ENCODE data around the gene TAAR8.
A peak's percentile ranks its signal among the peaks of the same experiment; 100 is the strongest.
"Not testable (repeated sequence)": the region's sequence is repeated elsewhere in the genome, so short reads cannot be mapped to it uniquely, and the experiment has no call there.

Gene TAAR8, protein sequence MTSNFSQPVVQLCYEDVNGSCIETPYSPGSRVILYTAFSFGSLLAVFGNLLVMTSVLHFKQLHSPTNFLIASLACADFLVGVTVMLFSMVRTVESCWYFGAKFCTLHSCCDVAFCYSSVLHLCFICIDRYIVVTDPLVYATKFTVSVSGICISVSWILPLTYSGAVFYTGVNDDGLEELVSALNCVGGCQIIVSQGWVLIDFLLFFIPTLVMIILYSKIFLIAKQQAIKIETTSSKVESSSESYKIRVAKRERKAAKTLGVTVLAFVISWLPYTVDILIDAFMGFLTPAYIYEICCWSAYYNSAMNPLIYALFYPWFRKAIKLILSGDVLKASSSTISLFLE

DNA sequence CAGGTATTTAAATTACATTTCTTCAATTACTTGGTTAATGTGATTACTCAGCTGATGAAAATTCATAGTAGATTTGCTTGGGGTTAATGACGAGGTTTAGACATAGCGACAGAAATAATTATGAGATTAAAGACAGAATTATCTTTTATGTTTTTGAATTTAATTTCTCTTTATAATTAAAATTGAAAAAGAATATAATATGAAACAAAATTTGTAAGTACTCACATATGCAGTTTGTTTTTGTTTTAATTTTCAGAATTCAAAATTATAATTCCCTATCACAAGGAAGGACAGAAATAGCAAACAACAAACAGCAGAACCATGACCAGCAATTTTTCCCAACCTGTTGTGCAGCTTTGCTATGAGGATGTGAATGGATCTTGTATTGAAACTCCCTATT, at the start of gene TAAR8:
TSS of gene TAAR8 (plus strand) at position 301 of the 400 bp plus-strand sequence. CDS start at position 322, 21 bp downstream.
- no peak for DNase-seq (ENCODE audit: low read depth in 2 of 2)

DNA sequence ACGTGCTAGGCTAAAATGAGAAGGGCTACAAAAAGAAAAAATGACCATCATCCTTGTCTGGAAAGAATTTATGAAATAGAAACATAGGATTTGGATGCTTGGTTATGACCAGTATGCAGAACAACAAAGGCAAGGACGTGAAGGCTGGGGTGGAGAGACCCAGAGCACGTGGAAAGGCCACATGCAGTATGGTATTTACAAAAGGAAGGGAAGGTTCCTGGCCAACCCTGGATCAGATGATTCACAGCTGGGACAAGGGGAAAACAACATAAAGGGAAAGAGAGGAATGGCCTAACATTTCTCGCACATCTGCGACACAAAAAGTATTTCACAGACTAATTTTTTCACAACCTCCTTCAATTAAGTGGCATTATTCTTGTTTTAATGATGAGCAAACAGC, 47.7 kb upstream of the TAAR8 start:
- DNase-seq (ENCODE audit: low read depth in 2 of 2) = no peak

DNA sequence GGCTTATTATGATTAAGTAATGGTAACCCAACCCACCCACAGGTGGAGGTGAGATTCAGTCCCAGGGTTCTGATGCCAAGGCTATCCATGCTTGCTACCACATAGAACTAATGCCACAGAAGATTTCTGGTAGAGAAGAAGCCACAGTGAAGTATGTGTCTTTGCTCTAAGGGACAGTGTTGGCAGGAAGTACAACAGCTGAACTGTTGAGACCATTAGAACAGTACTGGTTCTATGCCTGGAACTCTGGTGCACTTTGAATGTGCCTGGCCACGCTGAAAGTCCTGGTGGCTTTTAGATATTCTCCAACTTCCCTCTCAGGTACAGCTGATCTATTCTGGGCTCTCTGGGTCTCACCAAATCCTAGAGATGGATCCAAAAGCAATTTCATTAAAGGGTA, 47.3 kb upstream of the TAAR8 start:
- no peak for DNase-seq (ENCODE audit: low read depth in 2 of 2)

DNA sequence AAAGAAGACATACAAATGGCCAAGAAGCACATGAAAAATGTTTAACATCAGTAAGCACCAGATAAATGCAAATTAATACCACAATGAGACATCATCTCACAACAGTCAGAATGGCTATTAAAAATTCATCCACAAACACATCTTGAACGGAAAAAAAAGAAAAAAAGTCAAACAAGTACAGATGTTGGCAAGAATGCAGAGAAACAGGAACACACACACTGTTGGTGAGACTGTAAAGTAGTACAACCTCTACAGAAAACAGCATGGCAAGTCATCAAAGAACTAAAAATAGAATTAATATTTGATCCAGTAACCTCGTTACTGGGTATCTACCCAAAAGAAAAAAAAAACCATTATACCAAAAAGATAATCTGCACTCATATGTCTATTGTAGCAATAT, 46.0 kb upstream of the TAAR8 start:
- DNase-seq (ENCODE audit: low read depth in 2 of 2) = no peak

DNA sequence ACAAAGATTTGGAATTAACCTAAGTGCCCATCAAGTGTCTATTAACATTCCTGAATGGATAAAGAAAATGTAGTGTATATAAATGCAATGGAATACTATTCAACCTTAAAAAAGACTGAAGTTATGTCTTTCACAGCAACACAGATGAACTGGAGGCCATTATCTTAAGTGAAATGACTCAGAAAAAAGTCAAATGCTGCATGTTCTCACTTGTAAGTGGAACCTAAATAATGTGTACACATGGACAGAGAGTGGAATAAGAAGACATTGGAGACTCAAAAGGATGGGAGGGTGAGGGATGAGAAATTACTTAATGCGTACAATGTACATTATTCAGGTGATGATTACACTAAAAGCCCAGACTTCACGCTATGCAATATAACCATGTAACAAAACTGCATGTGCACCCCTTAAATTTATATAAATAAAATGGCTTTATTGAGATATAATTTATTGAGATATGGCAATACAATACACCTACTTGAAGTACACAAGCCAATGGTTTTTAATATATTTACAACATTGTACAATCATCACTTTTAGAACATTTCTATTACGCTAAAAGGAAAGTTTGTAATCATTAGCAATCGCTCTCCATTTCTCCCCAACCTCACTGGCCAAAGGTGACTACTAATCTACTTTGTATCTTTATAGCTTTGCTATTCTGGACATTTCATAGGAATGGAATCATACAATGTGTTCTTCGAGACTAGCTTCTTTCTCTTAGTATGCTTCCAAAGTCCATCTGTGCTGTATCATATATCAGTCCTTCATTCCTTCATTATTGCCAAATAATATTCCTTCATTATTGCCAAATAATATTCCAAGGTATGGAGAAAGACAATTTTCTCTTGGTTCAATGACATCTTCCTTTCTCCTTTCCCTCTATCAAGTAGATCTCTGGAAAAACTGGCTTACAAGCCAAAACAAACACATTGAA, 45.3 kb upstream of the TAAR8 start:
- no peak for DNase-seq (ENCODE audit: low read depth in 2 of 2)

DNA sequence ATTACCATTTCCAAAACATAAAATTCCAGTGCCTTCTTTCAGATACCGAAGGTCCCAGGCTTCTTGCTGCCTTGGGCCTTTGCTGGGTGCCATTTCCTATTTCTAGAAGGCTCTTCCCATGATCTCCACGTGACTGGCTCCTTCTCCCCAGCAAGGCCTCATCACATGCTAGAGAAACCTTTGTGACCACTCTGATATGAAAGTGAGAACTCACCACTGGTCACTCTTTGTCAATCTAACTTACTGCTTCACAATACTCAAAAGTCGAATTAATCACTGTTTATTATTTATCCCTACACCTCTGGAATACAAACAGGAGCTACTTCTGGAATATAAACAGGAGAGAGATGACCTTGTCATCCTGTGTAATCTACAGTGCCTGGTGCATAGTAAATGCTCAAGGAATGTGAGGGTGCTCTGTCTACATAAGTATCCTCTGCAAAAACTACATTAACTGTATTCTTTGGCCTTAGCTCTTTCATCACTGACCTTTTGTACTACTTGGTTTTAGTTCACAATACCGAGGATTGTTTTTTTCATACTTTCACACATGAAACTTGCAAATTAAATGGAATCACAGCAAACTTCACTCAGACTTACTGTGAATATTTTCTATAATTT, 41.2 kb upstream of the TAAR8 start:
- DNase-seq (ENCODE audit: low read depth in 2 of 2) = no peak

DNA sequence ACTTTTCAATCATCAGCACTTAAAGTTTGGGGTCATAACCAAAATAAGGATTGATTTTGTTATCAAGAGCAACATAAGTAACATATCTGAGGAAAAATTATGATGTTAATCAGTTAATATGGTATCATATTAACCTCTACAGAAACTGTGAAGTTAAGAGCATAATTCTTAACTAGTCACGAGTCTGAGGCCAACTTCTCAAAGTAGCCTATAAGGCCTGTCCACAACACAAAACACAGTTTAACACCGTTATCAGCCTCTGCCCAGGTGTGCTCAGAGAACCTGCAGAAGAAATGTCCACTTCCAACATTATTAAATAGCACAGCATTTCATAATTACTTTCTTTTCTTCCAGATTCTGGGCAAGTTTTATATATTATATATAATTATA, 40.6 kb upstream of the TAAR8 start:
- DNase-seq (ENCODE audit: low read depth in 2 of 2) = no peak

DNA sequence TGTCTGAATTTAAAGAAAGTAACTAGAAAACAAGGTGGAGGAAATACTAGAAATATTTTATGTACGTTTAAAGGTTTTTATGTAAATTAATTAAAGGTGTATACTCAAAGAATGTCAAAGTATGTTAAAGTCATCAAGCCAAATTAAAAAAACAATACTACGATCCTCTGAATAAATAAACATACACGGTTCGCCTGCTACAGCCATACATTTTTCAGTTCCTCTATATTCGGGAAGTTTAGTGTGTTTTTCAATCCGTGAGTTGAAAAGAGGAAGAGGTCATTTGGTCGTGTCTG, 40.2 kb upstream of the TAAR8 start:
- DNase-seq (ENCODE audit: low read depth in 2 of 2) = no peak

DNA sequence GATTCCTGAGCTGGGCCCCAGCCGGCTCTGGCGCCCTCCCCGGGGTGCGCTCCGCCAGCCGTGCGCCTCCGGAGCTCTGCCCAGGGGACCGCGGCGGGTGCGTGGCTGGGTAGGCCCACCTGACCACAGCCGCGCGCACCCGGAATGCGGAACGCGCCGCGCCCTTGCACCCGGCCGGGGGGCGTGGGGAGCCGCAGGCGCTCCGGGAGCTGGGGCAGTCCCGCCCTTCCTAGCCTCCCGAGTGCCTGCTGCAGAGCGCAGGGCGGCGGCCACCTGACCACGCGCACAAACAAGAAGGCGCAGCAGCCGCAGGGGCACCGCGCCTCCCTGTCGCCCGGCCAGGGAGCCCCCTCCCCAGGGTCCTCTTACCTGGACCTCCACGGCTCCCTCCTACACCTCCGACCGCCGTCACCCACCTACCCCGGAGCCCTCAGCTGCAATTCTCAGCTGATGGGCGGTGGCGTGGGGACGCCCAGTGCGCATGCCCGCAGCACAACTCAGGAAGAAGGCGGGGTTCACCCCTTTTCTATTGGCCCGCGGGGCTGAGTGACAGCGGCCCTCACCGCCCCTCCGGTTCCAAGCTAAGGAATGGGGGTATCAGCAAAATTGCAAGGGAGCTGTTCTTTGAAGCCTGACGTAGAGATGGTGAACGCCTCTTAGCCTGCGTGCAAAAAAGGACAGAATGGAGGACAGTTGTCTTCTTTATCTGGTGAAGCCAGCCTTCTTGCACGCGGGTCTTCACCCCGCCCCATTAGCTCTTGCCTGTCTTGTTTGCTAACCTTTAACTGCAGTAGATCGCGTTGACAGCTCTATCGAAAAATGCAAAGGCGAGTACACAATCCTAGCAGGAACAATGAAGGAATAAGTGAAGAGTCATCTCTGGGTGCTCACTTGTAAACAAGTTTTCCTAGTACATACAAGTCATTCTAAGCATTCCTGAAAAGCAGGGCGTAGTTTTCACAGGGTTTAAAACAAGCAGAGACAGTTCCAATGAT, 39.5 kb upstream of the TAAR8 start, which contains the start of gene STX7:
TSS of gene STX7 (minus strand) at position 479 of the 995 bp plus-strand sequence. CDS start 9,586 bp downstream, outside the sequence.
- DNase-seq (ENCODE audit: low read depth in 2 of 2) = peak; percentile 69 to 77

DNA sequence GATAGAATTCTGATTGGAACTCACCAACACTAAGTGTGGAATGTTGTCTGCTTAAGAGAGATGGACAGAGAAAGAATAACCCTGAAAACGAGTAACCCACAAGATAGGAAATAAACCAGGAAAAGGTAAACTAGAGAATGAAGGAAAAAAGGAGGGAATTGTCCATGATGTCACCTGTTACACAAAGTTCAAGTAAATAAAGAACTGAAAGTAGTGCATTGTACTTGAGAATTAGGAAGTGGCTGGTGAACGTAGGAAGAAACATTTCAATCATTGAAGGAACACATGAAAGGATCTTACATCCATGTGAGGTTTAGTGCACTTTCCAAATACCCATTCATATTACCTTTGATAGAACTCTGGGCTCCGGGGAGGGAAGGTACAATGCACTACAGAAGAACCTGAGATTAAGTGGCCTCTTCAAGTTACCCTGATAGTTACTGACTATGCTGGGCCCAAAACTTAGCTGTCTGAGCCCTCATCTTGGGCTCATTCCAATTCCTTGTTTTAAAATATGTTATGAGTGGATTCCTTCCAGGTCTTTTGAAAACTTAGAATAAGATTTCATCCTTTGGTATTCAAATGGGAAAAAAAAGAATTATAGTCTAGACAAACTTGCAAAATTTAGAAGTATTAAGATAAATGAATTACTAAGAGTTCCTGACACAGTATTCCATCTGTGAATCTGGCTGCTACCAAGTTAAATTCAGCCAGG, 38.5 kb upstream of the TAAR8 start:
- no peak for DNase-seq (ENCODE audit: low read depth in 2 of 2)

DNA sequence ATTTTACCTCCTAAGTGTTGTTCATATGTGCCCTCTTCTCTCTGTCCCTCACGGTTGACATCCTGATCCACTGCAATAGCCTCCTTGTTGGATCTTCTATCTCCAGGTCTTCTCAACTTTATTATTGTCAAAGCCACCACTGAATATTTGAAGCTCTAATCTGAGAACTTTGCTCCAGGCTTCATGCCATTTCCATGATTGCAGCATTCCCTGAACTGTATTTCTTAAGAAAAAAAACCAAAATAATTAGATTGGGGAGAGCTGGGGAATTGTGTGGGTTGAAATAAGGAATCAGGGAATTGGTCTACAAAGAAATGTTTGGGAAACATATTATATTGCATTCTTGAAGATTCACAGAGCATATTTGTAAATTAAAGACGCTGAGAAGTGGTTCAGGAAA, 37.1 kb upstream of the TAAR8 start:
- no peak for DNase-seq (ENCODE audit: low read depth in 2 of 2)

DNA sequence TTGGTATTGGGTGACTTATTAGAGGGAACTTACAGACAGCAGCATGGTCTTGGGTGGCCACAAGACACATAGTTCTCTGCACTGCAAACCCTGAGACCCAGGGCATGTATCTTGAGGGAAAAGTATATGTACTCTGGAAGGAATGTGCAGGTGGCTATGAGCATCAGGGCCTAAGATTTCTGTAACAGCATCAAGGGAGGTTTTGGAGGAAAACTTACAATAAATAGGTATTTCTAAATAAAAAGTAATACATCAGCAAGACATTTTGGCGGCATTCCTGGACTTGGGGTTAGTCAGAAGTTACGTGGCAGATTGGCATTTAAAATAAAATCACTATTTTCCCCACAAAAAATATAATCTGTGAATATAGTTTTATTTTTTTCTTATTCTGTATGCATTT, 31.5 kb upstream of the TAAR8 start:
- no peak for DNase-seq (ENCODE audit: low read depth in 2 of 2)

DNA sequence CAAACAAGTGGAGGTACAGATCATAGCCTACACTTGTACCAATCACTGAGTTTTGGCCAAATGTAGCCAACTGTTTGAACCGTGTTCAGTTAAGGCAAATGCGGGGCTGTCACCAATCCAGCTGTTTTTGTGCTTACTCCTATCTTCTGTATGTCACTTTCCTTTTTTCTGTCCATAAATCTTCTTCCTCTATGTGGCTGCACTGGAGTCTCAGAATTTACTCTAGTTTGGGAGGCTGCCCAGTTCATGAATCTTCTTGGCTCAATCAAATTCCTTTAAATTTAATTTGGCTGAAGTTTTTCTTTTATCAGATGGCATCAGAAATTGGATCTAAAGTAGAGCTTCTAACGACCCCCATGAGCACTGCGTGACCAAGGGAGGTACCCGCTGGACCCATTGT, 27.8 kb upstream of the TAAR8 start:
- no peak for DNase-seq (ENCODE audit: low read depth in 2 of 2)

DNA sequence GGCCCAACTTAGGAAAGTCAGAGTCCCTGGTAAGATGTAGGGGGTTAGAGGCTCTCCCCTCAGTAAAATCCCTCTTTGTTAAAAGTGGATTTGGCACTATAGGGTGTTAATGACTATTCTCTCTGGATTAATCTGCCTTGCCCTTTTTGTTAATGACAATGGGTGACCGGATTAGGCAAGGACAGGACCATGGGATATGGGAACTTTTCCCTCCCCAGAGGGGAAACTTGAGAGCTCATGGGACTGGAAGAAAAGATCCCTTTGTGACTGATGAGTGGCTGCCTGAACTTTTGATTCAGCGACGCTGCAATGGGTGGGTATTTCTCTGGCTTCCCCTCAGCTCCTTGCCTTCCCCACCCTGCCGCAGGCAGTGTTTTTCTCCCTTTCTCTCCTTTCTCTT, 26.6 kb upstream of the TAAR8 start:
- DNase-seq (ENCODE audit: low read depth in 2 of 2) = no peak

DNA sequence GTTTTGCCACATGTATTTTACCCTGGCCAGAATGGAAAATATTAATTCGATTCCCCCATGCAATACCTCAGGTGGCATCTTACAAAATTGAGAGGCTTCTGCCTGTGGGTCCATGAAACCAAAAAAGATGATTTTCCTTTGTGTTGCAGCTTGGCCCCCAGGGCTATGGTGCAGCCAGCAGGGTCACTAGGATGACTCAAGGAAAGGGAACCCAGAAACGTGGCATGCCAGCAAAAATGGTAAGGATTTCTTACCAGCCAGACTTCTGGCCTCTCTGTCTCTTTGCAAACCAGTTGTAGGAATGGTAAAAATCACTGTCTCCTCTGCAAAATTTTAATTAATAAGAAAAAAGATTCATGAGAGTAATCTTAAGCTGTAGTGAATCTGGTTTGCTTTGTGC, 26.0 kb upstream of the TAAR8 start:
- DNase-seq (ENCODE audit: low read depth in 2 of 2) = no peak

DNA sequence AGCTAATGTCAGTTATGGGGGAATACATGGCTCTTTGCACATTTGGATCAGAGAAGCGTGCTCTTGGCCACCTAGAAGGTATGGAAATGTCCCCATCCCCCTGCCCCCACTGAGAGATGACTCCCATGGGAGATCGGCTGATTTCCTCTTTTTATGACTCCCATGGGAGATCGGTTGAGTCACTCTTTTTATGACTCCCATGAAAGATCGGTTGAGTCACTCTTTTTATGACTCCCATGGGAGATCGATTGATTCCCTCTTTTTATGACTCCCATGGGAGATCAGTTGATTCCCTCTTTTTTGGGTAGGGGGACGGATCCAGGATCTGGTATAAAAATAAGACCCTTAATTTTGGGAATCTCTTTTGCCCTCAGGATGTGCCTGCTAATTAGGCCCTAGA, 24.7 kb upstream of the TAAR8 start:
- DNase-seq (ENCODE audit: low read depth in 2 of 2) = no peak

DNA sequence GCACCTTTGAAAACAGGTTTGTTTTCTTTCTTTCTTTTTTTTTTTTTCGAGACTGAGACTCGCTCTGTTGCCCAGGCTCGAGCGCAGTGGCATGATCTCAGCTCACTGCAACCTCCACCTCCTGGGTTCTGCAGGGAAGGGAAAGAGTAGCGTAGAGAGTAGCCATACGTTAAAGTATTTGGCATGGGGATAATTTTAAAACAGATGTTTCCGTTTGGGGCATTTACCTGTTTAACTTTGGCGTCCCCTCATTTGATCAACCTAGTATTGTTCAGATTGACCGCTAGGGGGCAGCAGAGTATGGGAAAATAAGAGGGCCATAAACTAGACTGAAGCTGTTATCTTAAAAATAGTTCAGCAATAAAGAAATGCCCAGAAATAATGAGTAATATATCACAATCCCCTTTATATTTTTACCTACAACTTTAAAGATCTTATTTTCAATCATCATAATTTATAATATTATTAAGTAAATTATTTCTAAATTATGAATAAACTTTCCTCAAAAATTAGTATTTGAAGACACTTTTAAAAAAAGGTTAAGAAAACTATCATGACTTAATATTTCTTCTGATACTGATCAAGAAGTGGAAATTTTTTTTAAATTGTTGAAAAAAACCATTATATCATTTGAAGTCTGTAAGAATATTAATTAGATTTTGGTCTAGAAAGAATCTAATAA, 22.0 kb upstream of the TAAR8 start:
- DNase-seq (ENCODE audit: low read depth in 2 of 2) = peak; percentile 32 to 52

DNA sequence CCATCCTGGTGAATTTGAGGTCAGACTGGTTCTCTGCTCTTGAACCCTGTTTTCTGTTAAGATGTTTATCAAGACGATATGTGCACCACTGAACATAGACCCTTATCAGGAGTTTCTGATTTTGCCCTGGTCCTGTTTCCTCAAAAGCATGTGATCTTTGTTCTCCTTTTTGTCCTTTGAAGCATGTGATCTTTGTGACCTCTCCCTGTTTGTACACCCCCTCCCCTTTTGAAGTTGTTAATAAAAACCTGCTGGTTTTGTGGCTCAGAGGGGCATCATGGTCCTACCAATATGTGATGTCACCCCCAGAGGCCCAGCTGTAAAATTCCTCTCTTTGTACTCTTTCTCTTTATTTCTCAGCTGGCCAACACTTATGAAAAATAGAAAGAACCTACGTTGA, 17.9 kb upstream of the TAAR8 start:
- not testable (repeated sequence) for DNase-seq (ENCODE audit: low read depth in 2 of 2)

DNA sequence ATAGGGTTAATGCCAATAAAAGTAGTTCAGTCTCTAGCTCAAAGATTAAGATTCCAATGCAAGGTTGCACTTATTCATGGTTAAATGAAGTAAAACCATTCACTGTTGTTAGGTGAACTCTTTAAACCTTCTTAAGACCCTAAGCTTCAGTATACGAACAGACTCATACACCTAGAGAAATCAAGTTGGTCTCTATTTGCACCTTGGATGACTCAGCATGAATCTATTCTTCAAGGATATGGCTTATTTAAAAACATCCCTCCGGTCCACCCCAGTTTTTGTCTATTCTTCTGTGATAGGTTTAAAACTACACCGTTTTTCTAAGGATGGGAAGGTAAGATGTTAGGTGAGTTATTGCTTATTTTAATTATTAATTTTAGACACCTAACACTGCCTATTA, 15.3 kb upstream of the TAAR8 start:
- no peak for DNase-seq (ENCODE audit: low read depth in 2 of 2)

DNA sequence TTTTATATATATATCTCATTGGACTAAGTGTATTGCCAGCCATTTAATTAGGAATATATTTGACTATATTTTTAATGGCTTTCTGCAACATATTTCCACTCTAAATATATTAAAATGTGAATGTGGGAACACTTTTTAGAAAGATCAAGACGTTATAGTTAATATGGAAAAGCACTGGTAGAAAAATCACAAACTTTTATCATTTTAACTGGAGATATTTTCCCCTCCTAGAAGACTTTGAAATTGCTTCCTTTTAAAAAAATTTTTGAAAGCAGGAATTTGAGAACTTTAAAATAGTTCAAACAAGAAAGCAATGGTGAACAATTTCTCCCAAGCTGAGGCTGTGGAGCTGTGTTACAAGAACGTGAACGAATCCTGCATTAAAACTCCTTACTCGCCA, 14.5 kb upstream of the TAAR8 start, which contains the start of gene TAAR9:
TSS of gene TAAR9 (plus strand) at position 301 of the 400 bp plus-strand sequence. CDS start at position 314, 13 bp downstream.
- no peak for DNase-seq (ENCODE audit: low read depth in 2 of 2)

All from stimulated activated CD8-positive, alpha-beta memory T cell treated with anti-CD3 and anti-CD28 coated beads, Interleukin-7, amount 100 ng/mL, for 1 hour (primary cell).